H1 (cell line): Measurements from ENCODE around the gene TMEM269. TPM values are rescaled to one million over a fixed set of nuclear protein-coding genes. Genes with fewer than 3 reads are reported as not detected.

ENCODE experiments used
- BRCA1 ChIP-seq: IDR thresholded peaks from 2 replicates; pipeline ENCODE4 v1.6.1; 2012; ENCODE audit warnings: low read depth, low read length, improper control_type of control experiment
- CHD7 ChIP-seq: fragments of 300-600 bp; sonication (generic); IDR thresholded peaks from 2 replicates; pipeline ENCODE4 v1.7.1; 2012; ENCODE audit warnings: low read length, moderate library complexity, mild to moderate bottlenecking, inconsistent platforms; ENCODE audit not compliant: insufficient replicate concordance
- HDAC6 ChIP-seq: IDR thresholded peaks from one replicate; pipeline ENCODE4 v1.7.1; 2012; ENCODE audit warnings: low read depth, mild to moderate bottlenecking, inconsistent platforms, low read length, moderate library complexity
- polyA plus RNA-seq, 7 experiments: library from polyadenylated mRNA; depleted of rRNA in 3 of 7; stranded (reverse) in 5 of 7; unstranded in 2 of 7; fragments of >200 nt in 5 of 7; fragments of 200-250 nt in 2 of 7; gene quantifications; 1 replicate in 5 of 7; 2 replicates in 1 of 7; 4 replicates in 1 of 7; pipeline versions ENCODE4 v1.2.1 to v1.2.3, GENCODE V29; 2011 to 2013; ENCODE audit warnings: missing spikeins in 2 of 7, mixed read lengths in 2 of 7
- total RNA-seq: library from RNA; stranded (reverse); fragmentation: NEBNext Ultra II Directional; extraction: Animal tissue kit (Norgen Biotek cat#: 25700); gene quantifications from 2 replicates; pipeline ENCODE4 v1.2.1, GENCODE V29; 2021

The TMEM269 gene
- total and polyA plus RNA-seq, 2 of the 8 experiments (the other 6 are each of a cell fraction or from before 2014, with no cell fraction given), result 0.14 to 0.35 TPM

- TF ChIP-seq CHD7 (no peak), BRCA1 (no peak), HDAC6 (no peak)
These were observed 5.1 kb upstream of the TMEM269 start (continued) for GRCh38 chr1:42779725-42780124.
